ENCODE measurements around the gene ANK2.
"Not testable (repeated sequence)": the region's sequence is repeated elsewhere in the genome, so short reads cannot be mapped to it uniquely, and the experiment has no call there.

Gene ANK2

GRCh38 chr4:113232194-113232593 lies 182.7 kb downstream of the ANK2 start:
- H3K4me3 ChIP-seq (ENCODE audit: low read depth, low read length): no peak overlapping the region
- TF ChIP-seq CTCF (conservative IDR thresholded peaks at IDR 0.05; ENCODE audit: low read depth, low read length): no peak
- peak; percentile 11 for DNase-seq (ENCODE audit: low read depth)

- DNase-seq (ENCODE audit: low read depth): no peak
- no peak overlapping the region for H3K4me3 ChIP-seq (ENCODE audit: low read depth, low read length)
These were observed 187.5 kb downstream of the ANK2 start for GRCh38 chr4:113236916-113237315.

GRCh38 chr4:113243312-113243711 lies 193.9 kb downstream of the ANK2 start:
- no peak for TF ChIP-seq CTCF (conservative IDR thresholded peaks at IDR 0.05; ENCODE audit: low read depth, low read length)
- DNase-seq (ENCODE audit: low read depth): no peak
- H3K4me3 ChIP-seq (ENCODE audit: low read depth, low read length): no peak overlapping the region

More at GRCh38 chr4:113236916-113237315, 187.5 kb downstream of the ANK2 start:
- TF ChIP-seq CTCF (conservative IDR thresholded peaks at IDR 0.05; ENCODE audit: low read depth, low read length): no peak

GRCh38 chr4:113244747-113245146 lies 195.3 kb downstream of the ANK2 start:
- not testable (repeated sequence) for H3K4me3 ChIP-seq (ENCODE audit: low read depth, low read length); DNase-seq (ENCODE audit: low read depth)

- peak; percentile 16 for TF ChIP-seq CTCF (conservative IDR thresholded peaks at IDR 0.05; ENCODE audit: low read depth, low read length)
- no peak overlapping the region for H3K4me3 ChIP-seq (ENCODE audit: low read depth, low read length)
- no peak for DNase-seq (ENCODE audit: low read depth)
These were observed 198.9 kb downstream of the ANK2 start for GRCh38 chr4:113248320-113248719.

GRCh38 chr4:113255628-113256027 lies 206.2 kb downstream of the ANK2 start:
- no peak for TF ChIP-seq CTCF (conservative IDR thresholded peaks at IDR 0.05; ENCODE audit: low read depth, low read length)
- no peak for DNase-seq (ENCODE audit: low read depth)
- no peak overlapping the region for H3K4me3 ChIP-seq (ENCODE audit: low read depth, low read length)

GRCh38 chr4:113256946-113257345 lies 207.5 kb downstream of the ANK2 start:
- no peak for DNase-seq (ENCODE audit: low read depth)
- no peak for TF ChIP-seq CTCF (conservative IDR thresholded peaks at IDR 0.05; ENCODE audit: low read depth, low read length)
- no peak overlapping the region for H3K4me3 ChIP-seq (ENCODE audit: low read depth, low read length)

- DNase-seq (ENCODE audit: low read depth): no peak
- no peak overlapping the region for H3K4me3 ChIP-seq (ENCODE audit: low read depth, low read length)
- no peak for TF ChIP-seq CTCF (conservative IDR thresholded peaks at IDR 0.05; ENCODE audit: low read depth, low read length)
These were observed 211.2 kb downstream of the ANK2 start for GRCh38 chr4:113260688-113261087.
